ENCODE data around the gene FGGY.

GRCh38 chr1:59669752-59670312, 372.9 kb downstream of the FGGY start:
- TF ChIP-seq CTCF (IDR thresholded peaks at IDR 0.05) (no peak), EZH2 (IDR thresholded peaks at IDR 0.05; ENCODE audit: borderline replicate concordance, insufficient read depth, low read depth, low read length, poor library complexity, severe bottlenecking) (no peak)
